GM18505 (cell line): ENCODE measurements around the gene CIZ1.

Source experiments
- ATAC-seq: cut with Tn5 transposase; IDR thresholded peaks from one replicate; pipeline ENCODE4 v1.9.1; 2021; ENCODE audit not compliant: unreplicated experiment
- POLR2A ChIP-seq: IDR thresholded peaks from 4 replicates; pipeline ENCODE4 v1.6.1; 2011; ENCODE audit warnings: borderline replicate concordance; ENCODE audit not compliant: insufficient read depth, insufficient read length; ENCODE audit errors: extremely low read depth

The CIZ1 gene

GRCh38 chr9:128120061-128120740, 71.2 kb downstream of the CIZ1 start:
- TF ChIP-seq POLR2A: no peak
- no peak for ATAC-seq

GRCh38 chr9:128118971-128119665, 72.3 kb downstream of the CIZ1 start:
- no peak for TF ChIP-seq POLR2A
- ATAC-seq: no peak

- TF ChIP-seq POLR2A: no peak
- no peak for ATAC-seq
Measured at GRCh38 chr9:128118472-128118857, 72.9 kb downstream of the CIZ1 start.

GRCh38 chr9:128117613-128118471, 73.5 kb downstream of the CIZ1 start:
- no peak for ATAC-seq
- no peak for TF ChIP-seq POLR2A

- ATAC-seq: no peak
- TF ChIP-seq POLR2A: no peak
Measured at GRCh38 chr9:128116104-128117083, 75.0 kb downstream of the CIZ1 start.
